ENCODE measurements around the gene RPS27.

DNA sequence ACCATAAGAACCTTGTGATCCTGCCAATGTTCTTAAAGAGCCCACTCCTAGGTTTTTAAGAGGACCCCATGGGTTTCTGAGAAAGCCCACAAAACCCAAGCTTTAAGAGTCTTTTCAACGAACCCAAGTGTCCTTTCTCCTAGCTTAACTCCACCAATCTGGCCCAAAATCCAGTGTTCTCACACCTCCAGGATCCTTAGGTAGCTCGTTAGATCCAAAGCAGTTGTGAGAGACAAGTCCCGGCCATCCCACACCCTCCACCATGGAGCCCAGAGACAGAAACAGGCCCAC lies 45.8 kb upstream of the RPS27 start:
- no peak for TF ChIP-seq GATA2 (IDR thresholded peaks at IDR 0.05; ENCODE audit: low read depth, low read length)
- TF ChIP-seq GATA3 (IDR thresholded peaks at IDR 0.05; ENCODE audit: low read depth, low read length): no peak
